GM12878 (cell line): Measurements from ENCODE around the gene G6PC1. TPM values are rescaled to one million over a fixed set of nuclear protein-coding genes. Genes with fewer than 3 reads are reported as not detected.
"Not testable (repeated sequence)": the region's sequence is repeated elsewhere in the genome, so short reads cannot be mapped to it uniquely, and the experiment has no call there.

ENCODE experiments used
- ATAC-seq: fragments of 200-7000 bp; cut with Tn5 transposase; 3 replicates; pipeline ENCODE4 v1.9.1; 2020; ENCODE audit warnings: mild to moderate bottlenecking, moderate library complexity
- BruUV-seq: library from RNA; stranded (reverse); fragments of 400-500 nt; replicated peaks from 2 replicates; lab custom pipeline; 2021; lab: Mats Ljungman, UMichigan
- CTCF ChIA-PET: fragments of 300-600 bp; sonication (Branson Sonifier 250); formaldehyde crosslinking; extraction: SDS; loops from one replicate; lab custom pipeline; 2021; ENCODE audit warnings: inconsistent platforms; lab: Yijun Ruan, JAX
- POLR2A ChIA-PET: fragments of 350-600 bp; formaldehyde crosslinking; extraction: SDS; loops from one replicate; lab custom pipeline; 2021; ENCODE audit warnings: inconsistent platforms; lab: Charles Lee
- RAD21 ChIA-PET: fragments of 300-600 bp; sonication (Branson Sonifier 250); formaldehyde crosslinking; loops from one replicate; lab custom pipeline; 2023; ENCODE audit warnings: antibody characterized with exemption; ENCODE audit not compliant: unreplicated experiment; lab: Charles Lee
- SMC1A ChIA-PET: fragments of 300-600 bp; sonication (Branson Sonifier 250); formaldehyde crosslinking; loops from one replicate; lab custom pipeline; 2023; ENCODE audit not compliant: unreplicated experiment, uncharacterized antibody; lab: Charles Lee
- DNase-seq: peaks from one replicate; pipeline ENCODE4 v3.0.0-alpha.2; 2011; ENCODE audit warnings: low read depth, low spot score
- FAIRE-seq: peaks from 3 replicates; lab custom pipeline; 2011; peaks lifted over from hg19 to GRCh38; lab: Jason Lieb, UNC
- H2AFZ ChIP-seq: 2 replicates; pipeline ENCODE4 v1.6.0; 2011; ENCODE audit warnings: low read depth, low read length, control low read depth; ENCODE audit not compliant: control insufficient read depth
- H3K27ac ChIP-seq: 2 replicates; pipeline ENCODE4 v1.5.1; 2011; ENCODE audit warnings: control low read depth; ENCODE audit not compliant: control insufficient read depth, insufficient read depth
- H3K27me3 ChIP-seq, 2 experiments: replicated peaks in 1 of 2; 2 replicates each; pipeline versions ENCODE4 v1.6.0 to v1.6.1; 2011; ENCODE audit warnings: low read length in 1 of 2; ENCODE audit not compliant: control insufficient read depth in 2 of 2, insufficient read depth in 2 of 2
- H3K36me3 ChIP-seq, 2 experiments: 2 replicates each; pipeline ENCODE4 v1.5.1; 2011; ENCODE audit warnings: low read length in 1 of 2; ENCODE audit not compliant: control insufficient read depth in 2 of 2, insufficient read depth in 2 of 2
- H3K4me1 ChIP-seq: 2 replicates; pipeline ENCODE4 v1.6.1; 2011; ENCODE audit warnings: mild to moderate bottlenecking, low read length, moderate library complexity, mixed read lengths; ENCODE audit not compliant: control insufficient read depth, insufficient read depth
- H3K4me2 ChIP-seq: 2 replicates; pipeline ENCODE4 v1.6.0; 2011; ENCODE audit warnings: control low read depth; ENCODE audit not compliant: control insufficient read depth, insufficient read depth
- H3K4me3 ChIP-seq: fragments of 200-600 bp; sonication (generic); 2 replicates; pipeline ENCODE4 v1.5.1; 2016
- H3K79me2 ChIP-seq: 2 replicates; pipeline ENCODE4 v1.6.0; 2011; ENCODE audit warnings: low read length; ENCODE audit not compliant: control insufficient read depth, insufficient read depth
- H3K9ac ChIP-seq: 2 replicates; pipeline ENCODE4 v1.8.0; 2011; ENCODE audit warnings: low read length, control low read depth, mixed read lengths; ENCODE audit not compliant: control insufficient read depth, insufficient read depth
- H3K9me3 ChIP-seq: replicated peaks from 3 replicates; pipeline ENCODE4 v1.5.1; 2011; ENCODE audit warnings: mild to moderate bottlenecking, low read length; ENCODE audit not compliant: control insufficient read depth, insufficient read depth
- H4K20me1 ChIP-seq: 2 replicates; pipeline ENCODE4 v1.6.0; 2011; ENCODE audit not compliant: control insufficient read depth, insufficient read depth
- ATF2 ChIP-seq: IDR thresholded peaks from 2 replicates; pipeline ENCODE4 v1.6.1; 2012; ENCODE audit warnings: low read length, inconsistent platforms
- CBFB ChIP-seq: IDR thresholded peaks from 2 replicates; pipeline ENCODE4 v1.6.1; 2016; ENCODE audit warnings: antibody characterized with exemption, low read depth
- E2F8 ChIP-seq: fragments of 450-650 bp; IDR thresholded peaks from 2 replicates; pipeline ENCODE4 v1.6.1; 2018; ENCODE audit warnings: mild to moderate bottlenecking, low read depth, moderate library complexity; ENCODE audit not compliant: partially characterized antibody
- HSF1 ChIP-seq: fragments of 150-350 bp; IDR thresholded peaks from 2 replicates; pipeline ENCODE4 v1.6.1; 2014; ENCODE audit warnings: mild to moderate bottlenecking, low read depth, low read length
- POU2F2 ChIP-seq: IDR thresholded peaks from 3 replicates; pipeline ENCODE4 v1.6.1; 2011; ENCODE audit warnings: low read depth, mild to moderate bottlenecking, low read length, borderline replicate concordance
- RELA ChIP-seq: fragments of 450-650 bp; IDR thresholded peaks from 2 replicates; pipeline ENCODE4 v1.8.0; 2014; ENCODE audit warnings: borderline replicate concordance; ENCODE audit not compliant: partially characterized antibody
- WGBS: methylation state at CpG from one replicate; pipeline ENCODE4 v1.1.6; 2016; ENCODE audit warnings: low lambda C conversion rate; ENCODE audit not compliant: insufficient replicate concordance, insufficient coverage; ENCODE audit errors: missing lambda C conversion rate; 5-methylcytosine and 5-hydroxymethylcytosine counted together
- in situ Hi-C: fragments of 300-500 bp; cut with MboI; formaldehyde crosslinking; loops from 9 replicates; pipeline ENCODE4 v1.14.3; 2018; ENCODE audit warnings: mixed read lengths
- intact Hi-C: fragments of 100-400 bp; cut with micrococcal nuclease; formaldehyde crosslinking; loops from one replicate; pipeline ENCODE4 v1.14.2; 2022; ENCODE audit not compliant: unreplicated experiment
- polyA plus RNA-seq, 11 experiments: library from polyadenylated mRNA; depleted of rRNA in 4 of 11; unstranded in 6 of 11; stranded (reverse) in 5 of 11; fragments of >200 nt; fragmentation: Nextera tagmentation in 4 of 11; fragmentation: Illumina TruSeq in 1 of 11; extraction: Ambion mirVana in 4 of 11; extraction: Trizol in 1 of 11; gene quantifications; 1 replicate in 1 of 11; 2 replicates in 10 of 11; pipeline versions ENCODE4 v1.2.1 to v1.2.3, GENCODE V29; 2011 to 2016; ENCODE audit warnings: inconsistent platforms in 2 of 11, missing spikeins in 2 of 11, low read depth in 1 of 11
- total RNA-seq, 4 experiments: library from RNA; depleted of rRNA in 3 of 4; stranded (reverse); fragments of >200 nt in 3 of 4; fragmentation: Illumina TruSeq in 1 of 4; extraction: Trizol in 1 of 4; gene quantifications; 2 replicates each; pipeline versions ENCODE4 v1.2.1 to v1.2.3, GENCODE V29; 2013 to 2021

The G6PC1 gene
- total and polyA plus RNA-seq, 10 of the 15 experiments (the other 5 are each of a cell fraction or from before 2014, with no cell fraction given), result not detected

- TF ChIP-seq E2F8 (no peak), POU2F2 (no peak), RELA (no peak), CBFB (no peak), HSF1 (no peak), ATF2 (no peak)
Measured at GRCh38 chr17:42873315-42873714, 27.3 kb upstream of the G6PC1 start (continued).

GRCh38 chr17:42873932-42874695 is 26.5 kb upstream of the G6PC1 start:
- H3K79me2 ChIP-seq, H3K9me3 ChIP-seq, H3K27ac ChIP-seq, H4K20me1 ChIP-seq, H3K9ac ChIP-seq, SMC1A ChIA-PET, H3K4me1 ChIP-seq, DNase-seq, in situ Hi-C loops, H3K27me3 ChIP-seq, H3K4me3 ChIP-seq, H3K4me2 ChIP-seq, BruUV-seq, POLR2A ChIA-PET, intact Hi-C loops, ATAC-seq, RAD21 ChIA-PET, H2AFZ ChIP-seq, H3K36me3 ChIP-seq, FAIRE-seq: not testable (repeated sequence)
- CTCF ChIA-PET, result interaction anchor here (0.7 to 1.4 kb wide), 2 partner anchors 10 to 79 kb away, joined by 3 to 4 read pairs; no protein-coding TSS in a partner anchor
- 63% methylated on average over 8 of the region's 12 CpGs for WGBS
